HG03135 (cell line): ENCODE results near the gene PRPSAP1.
"Not testable (repeated sequence)": the region's sequence is repeated elsewhere in the genome, so short reads cannot be mapped to it uniquely, and the experiment has no call there.

ENCODE experiments used
- ATAC-seq: cut with Tn5 transposase; IDR thresholded peaks from one replicate; pipeline ENCODE4 v1.9.1; 2021; ENCODE audit warnings: mild to moderate bottlenecking, moderate library complexity; ENCODE audit not compliant: unreplicated experiment

The PRPSAP1 gene

GRCh38 chr17:76327696-76328095 is 26.0 kb downstream of the PRPSAP1 start:
- no peak for ATAC-seq

GRCh38 chr17:76326306-76326705 is 27.4 kb downstream of the PRPSAP1 start:
- no peak for ATAC-seq

GRCh38 chr17:76318586-76318985 is 35.1 kb downstream of the PRPSAP1 start:
- ATAC-seq = no peak

- no peak for ATAC-seq
Measured at GRCh38 chr17:76317535-76317934, 36.2 kb downstream of the PRPSAP1 start.

- ATAC-seq = no peak
Measured at GRCh38 chr17:76314392-76315227, 39.1 kb downstream of the PRPSAP1 start.

- ATAC-seq = no peak
Measured at GRCh38 chr17:76312735-76313134, 41.0 kb downstream of the PRPSAP1 start.

GRCh38 chr17:76309461-76309860 is 44.3 kb downstream of the PRPSAP1 start:
- no peak for ATAC-seq

- ATAC-seq = no peak
Measured at GRCh38 chr17:76307966-76308338, 45.8 kb downstream of the PRPSAP1 start, which contains the start of gene QRICH2. Gene QRICH2, minus strand, starts transcription at chr17:76308276. Its CDS starts 278 bp downstream, at chr17:76307998.

GRCh38 chr17:76307299-76307965 is 46.3 kb downstream of the PRPSAP1 start:
- ATAC-seq = no peak

- ATAC-seq = not testable (repeated sequence)
Measured at GRCh38 chr17:76305135-76305454, 48.6 kb downstream of the PRPSAP1 start.

GRCh38 chr17:76304226-76305134 is 49.2 kb downstream of the PRPSAP1 start:
- ATAC-seq = no peak

GRCh38 chr17:76297436-76297835 is 56.3 kb downstream of the PRPSAP1 start:
- no peak for ATAC-seq

GRCh38 chr17:76296889-76297288 is 56.8 kb downstream of the PRPSAP1 start:
- no peak for ATAC-seq

GRCh38 chr17:76296186-76296585 is 57.5 kb downstream of the PRPSAP1 start:
- no peak for ATAC-seq

- ATAC-seq = no peak
Measured at GRCh38 chr17:76293106-76293505, 60.6 kb downstream of the PRPSAP1 start.

- no peak for ATAC-seq
Measured at GRCh38 chr17:76292567-76292966, 61.1 kb downstream of the PRPSAP1 start.

GRCh38 chr17:76281573-76282371 is 71.9 kb downstream of the PRPSAP1 start:
- ATAC-seq = no peak

- no peak for ATAC-seq
Measured at GRCh38 chr17:76280650-76281049, 73.1 kb downstream of the PRPSAP1 start.

- ATAC-seq = no peak
Measured at GRCh38 chr17:76279742-76280287, 73.9 kb downstream of the PRPSAP1 start.
